DMS114 treated with DMSO at 0.1 percent for 48 hours (cell line): ENCODE data around the gene PLEKHO2.

Source experiments
- DNase-seq: peaks from one replicate; lab custom pipeline; 2025; ENCODE audit not compliant: unreplicated experiment; lab: John Stamatoyannopoulos, UW

PLEKHO2 gene

GRCh38 chr15:64855205-64855975 is 13.7 kb downstream of the PLEKHO2 start:
- DNase-seq, result no peak

GRCh38 chr15:64856429-64857145 is 14.9 kb downstream of the PLEKHO2 start:
- DNase-seq, result no peak

- no peak for DNase-seq
Observed at GRCh38 chr15:64857421-64857820, 15.7 kb downstream of the PLEKHO2 start.

- no peak for DNase-seq
Observed at GRCh38 chr15:64858021-64858575, 16.4 kb downstream of the PLEKHO2 start.

GRCh38 chr15:64859226-64859625 is 17.5 kb downstream of the PLEKHO2 start:
- DNase-seq, result no peak

- DNase-seq, result no peak
Observed at GRCh38 chr15:64861331-64861730, 19.6 kb downstream of the PLEKHO2 start.

- no peak for DNase-seq
Observed at GRCh38 chr15:64861960-64862359, 20.2 kb downstream of the PLEKHO2 start.

GRCh38 chr15:64862408-64862807 is 20.7 kb downstream of the PLEKHO2 start:
- DNase-seq, result no peak

GRCh38 chr15:64864068-64864467 is 22.4 kb downstream of the PLEKHO2 start:
- DNase-seq, result no peak

GRCh38 chr15:64865126-64865997 is 23.6 kb downstream of the PLEKHO2 start:
- DNase-seq, result no peak

- no peak for DNase-seq
Observed at GRCh38 chr15:64865998-64866520, 24.3 kb downstream of the PLEKHO2 start.

GRCh38 chr15:64869501-64869900 is 27.8 kb downstream of the PLEKHO2 start:
- no peak for DNase-seq

GRCh38 chr15:64870353-64870752 is 28.6 kb downstream of the PLEKHO2 start:
- no peak for DNase-seq

- no peak for DNase-seq
Observed at GRCh38 chr15:64875641-64876223, 34.0 kb downstream of the PLEKHO2 start.

- DNase-seq, result no peak
Observed at GRCh38 chr15:64877435-64877834, 35.7 kb downstream of the PLEKHO2 start.

- DNase-seq, result no peak
Observed at GRCh38 chr15:64878705-64879104, 37.0 kb downstream of the PLEKHO2 start.

GRCh38 chr15:64883100-64883581 is 41.4 kb downstream of the PLEKHO2 start:
- DNase-seq, result no peak

GRCh38 chr15:64883997-64884511 is 42.3 kb downstream of the PLEKHO2 start:
- no peak for DNase-seq

GRCh38 chr15:64884679-64885078 is 43.0 kb downstream of the PLEKHO2 start:
- DNase-seq, result no peak

GRCh38 chr15:64888336-64888735 is 46.6 kb downstream of the PLEKHO2 start:
- DNase-seq, result no peak
